HG02970 (cell line): ENCODE results near the gene GALNT5.
"Not testable (repeated sequence)": the region's sequence is repeated elsewhere in the genome, so short reads cannot be mapped to it uniquely, and the experiment has no call there.

ENCODE experiments used
- ATAC-seq: cut with Tn5 transposase; IDR thresholded peaks from one replicate; pipeline ENCODE4 v1.9.1; 2021; ENCODE audit warnings: mild to moderate bottlenecking, moderate library complexity, moderate number of reproducible peaks; ENCODE audit not compliant: unreplicated experiment, low FRiP score

The GALNT5 gene

DNA sequence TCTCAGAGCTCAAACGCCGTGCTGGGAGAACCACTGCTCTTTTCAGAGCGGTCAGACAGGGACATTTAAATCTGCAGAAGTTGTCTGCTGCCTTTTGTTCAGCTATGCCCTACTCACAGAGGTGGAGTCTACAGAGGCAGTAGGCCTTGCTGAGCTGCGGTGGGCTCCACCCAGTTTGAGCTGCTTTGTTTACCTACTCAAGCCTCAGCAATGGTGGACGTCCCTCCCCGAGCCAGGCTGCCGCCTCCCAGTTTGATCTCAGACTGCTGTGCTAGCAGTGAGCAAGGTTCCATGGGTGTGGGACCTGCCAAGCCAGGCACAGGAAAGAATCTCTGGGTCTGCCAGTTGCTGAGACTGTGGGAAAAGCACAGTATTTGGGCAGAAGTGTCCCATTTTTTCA, 21.8 kb downstream of the GALNT5 start:
- ATAC-seq = not testable (repeated sequence)

DNA sequence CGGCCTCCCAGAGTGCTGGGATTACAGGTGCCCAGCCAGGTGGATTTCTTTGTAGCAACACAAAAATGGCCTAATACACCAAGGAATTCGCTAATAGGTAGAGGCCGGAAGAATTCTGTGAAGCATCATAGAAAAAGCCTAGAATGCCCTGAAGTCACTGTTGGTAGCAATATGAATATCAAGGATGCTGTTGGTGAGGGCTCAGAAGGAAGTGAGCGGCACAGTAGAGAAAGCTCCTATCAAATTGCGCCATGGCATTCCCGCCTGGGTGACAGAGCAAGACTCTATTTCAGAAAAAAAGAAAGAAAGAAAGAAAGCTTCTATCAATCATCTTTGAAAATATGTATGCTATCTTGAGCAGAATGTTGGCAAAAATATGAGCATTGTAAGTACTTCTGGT, 23.8 kb downstream of the GALNT5 start:
- no peak for ATAC-seq

- ATAC-seq = no peak
Measured at GRCh38 chr2:157283468-157283867, 26.0 kb downstream of the GALNT5 start.

DNA sequence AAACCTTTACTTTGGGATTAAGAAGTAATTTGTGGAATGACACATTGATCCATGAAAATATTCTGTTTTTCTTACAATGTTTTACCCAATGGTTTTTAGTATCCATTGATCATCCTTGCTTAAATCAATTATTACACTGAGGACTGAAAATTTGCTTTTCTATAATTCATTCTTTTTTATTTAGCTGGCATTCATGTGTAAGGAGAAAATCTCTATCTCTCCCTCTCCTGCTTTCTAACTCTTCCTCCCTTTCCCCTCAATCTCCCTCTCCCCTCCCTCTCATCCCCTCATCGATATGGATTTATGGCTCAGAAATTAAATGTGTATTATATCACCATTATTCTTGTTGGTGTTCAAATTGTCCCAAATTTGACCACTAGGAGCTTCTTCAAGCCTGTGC, 29.7 kb downstream of the GALNT5 start:
- ATAC-seq = no peak

DNA sequence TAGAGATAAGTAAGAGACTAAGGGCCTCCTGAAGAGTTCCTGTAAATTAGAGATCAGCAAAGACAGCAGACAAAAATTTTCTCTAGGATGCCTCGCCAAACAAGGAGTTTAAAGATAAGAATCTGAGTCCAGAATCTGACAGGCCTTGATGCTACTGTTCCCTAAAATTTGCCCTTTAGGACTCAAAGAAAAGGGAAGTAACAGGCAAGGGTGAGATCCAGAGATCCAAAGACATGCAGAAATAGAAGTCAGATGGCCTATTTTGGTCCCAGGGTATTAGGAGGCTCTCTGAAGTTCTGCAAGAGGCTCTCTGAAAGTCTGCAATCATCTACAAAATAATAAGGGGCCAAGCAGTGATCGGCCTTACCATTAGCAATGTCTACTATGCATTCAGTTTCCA, 33.0 kb downstream of the GALNT5 start:
- ATAC-seq = no peak

DNA sequence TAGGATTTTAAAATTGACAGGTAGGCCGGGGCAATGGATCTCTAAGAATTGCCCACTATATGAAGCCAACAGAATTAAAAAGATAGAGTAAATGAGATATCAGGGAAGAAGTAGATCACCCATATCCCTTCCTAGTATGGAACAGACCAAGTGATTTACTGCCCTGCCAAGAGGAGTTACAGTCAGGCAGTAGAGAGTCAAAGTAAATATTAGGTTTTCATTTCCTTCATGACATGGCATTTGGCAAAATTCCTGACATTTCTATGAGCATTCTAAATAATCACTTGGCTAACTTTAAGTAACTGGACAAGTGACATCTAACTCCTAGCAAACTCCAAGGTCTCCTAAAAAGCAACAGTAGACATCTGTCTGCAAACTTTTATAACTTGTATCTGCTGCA, 33.5 kb downstream of the GALNT5 start:
- ATAC-seq = no peak

GRCh38 chr2:157292853-157293252, 35.3 kb downstream of the GALNT5 start:
- no peak for ATAC-seq

- no peak for ATAC-seq
Measured at GRCh38 chr2:157296490-157296889, 39.0 kb downstream of the GALNT5 start.

DNA sequence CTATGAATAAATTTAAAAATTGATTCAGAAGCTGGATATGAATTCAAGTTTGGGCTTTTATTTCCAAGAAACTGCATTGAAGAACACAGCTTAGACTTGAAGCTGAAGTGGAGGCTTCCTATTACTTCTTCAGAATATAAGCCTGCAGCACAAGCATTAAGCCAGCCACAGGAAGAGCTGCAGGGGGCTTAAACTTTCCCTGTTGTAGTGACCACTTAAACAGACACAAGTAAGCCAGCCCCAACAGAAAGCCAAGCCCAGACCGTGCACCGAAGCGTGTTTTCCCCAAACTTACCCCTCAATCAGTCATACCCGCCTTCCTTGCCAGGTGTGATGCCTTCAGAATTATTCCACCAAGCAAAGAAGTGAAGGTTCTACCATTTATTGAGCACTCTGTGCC, 39.5 kb downstream of the GALNT5 start:
- ATAC-seq = no peak

- no peak for ATAC-seq
Measured at GRCh38 chr2:157301307-157301706, 43.8 kb downstream of the GALNT5 start.

GRCh38 chr2:157302492-157303099, 45.1 kb downstream of the GALNT5 start:
- ATAC-seq = peak; percentile 70

DNA sequence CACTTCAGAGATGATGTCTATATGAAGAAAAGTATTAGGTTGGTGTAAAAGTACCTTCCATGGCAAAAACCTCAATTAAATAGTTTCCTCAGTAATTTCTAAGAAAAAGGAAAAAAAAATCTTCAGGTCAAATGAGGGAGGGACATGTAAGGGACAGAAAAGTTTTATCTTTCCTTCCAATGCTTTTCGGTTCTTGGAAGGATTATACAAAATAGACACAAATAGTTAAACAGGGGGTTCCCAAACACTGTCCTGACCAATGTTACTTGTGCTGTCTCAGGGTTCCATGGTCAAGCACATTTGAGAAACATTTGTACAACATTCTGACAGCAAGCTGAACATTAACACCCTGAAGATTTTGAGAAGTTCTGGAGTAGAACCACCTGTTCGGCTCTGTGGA, 46.1 kb downstream of the GALNT5 start:
- ATAC-seq = no peak

DNA sequence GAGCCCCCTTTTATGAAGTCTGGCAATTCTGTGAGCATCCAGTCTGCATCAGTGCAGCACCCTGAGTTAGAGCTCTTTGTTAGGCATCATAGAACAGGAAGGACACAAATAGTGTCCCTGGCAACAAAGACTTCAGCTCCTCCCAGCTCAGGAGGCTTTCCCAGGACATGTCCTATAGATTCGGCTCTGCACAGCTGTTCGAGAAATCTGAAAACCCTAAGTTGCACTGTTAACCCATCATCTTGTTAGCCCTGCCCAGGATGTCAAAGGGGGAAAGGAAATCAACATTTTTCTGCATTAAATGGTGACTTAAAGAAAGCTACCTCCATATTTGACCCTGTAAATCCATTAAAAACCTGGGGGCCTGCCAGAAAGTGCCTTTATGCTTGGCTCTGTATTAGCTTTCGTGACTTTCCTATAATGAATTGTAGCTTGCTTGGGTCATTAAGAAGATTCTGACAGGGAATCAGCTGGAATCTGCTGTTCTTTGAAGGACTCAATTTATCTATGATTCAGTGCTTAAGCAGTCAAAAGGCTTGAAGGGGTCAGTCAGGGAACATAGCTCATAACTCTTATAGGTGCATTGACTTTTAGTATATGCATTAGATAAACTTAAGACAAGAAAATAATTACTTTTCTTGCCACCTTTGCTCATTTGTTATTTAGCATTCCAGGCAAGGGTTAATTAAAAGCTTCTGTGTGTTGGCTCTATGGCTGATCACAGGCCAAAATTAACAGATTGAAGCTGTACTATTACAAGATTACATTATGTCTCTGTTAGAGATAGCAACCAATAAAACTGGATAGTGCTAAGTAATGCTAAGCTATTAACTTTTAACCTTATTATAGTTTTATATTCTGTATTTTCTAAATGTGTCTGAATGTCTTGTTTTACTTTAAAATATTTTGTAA, 47.6 kb downstream of the GALNT5 start:
- ATAC-seq = no peak

- ATAC-seq = no peak
Measured at GRCh38 chr2:157305723-157306110, 48.2 kb downstream of the GALNT5 start.

GRCh38 chr2:157307021-157307420, 49.5 kb downstream of the GALNT5 start:
- ATAC-seq = no peak

DNA sequence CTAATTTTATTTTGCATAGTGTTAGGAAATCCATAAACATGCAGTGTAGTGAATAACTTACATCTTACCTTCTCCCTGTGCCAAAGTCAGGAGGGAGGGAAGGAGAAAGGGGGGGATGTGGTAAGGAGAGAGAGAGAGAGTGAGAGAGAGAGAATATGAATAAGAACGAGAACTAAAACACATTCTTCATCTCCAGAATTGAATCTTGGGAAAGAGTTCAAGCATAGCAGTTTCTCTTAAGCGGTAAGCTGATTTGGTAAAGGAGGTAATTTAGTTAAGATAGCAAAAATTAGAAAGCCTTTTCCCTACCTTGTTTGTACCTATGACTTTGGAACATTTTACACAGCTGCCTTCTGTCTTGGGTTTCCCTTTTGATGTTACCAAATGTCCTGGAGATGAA, 52.4 kb downstream of the GALNT5 start:
- ATAC-seq = no peak

DNA sequence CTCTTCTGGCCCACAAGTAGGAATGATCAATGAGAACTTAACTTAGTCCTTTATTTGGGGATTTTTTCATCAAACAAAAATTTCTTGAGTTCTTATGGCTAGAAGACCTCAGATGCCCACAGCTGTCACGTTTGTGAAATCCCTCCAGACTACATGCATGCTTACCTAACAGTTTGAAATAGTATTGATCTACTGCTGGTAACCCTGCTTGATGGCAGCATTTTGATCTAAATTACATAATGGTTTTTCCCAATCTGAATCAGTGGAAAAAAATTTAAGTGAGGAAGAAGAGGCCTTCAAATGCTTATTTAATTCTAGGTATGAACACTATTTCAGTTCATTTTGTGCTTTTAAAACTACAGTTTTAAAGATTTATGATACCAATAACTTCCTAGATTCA, 54.2 kb downstream of the GALNT5 start:
- no peak for ATAC-seq

GRCh38 chr2:157312866-157313486, 55.5 kb downstream of the GALNT5 start:
- no peak for ATAC-seq

DNA sequence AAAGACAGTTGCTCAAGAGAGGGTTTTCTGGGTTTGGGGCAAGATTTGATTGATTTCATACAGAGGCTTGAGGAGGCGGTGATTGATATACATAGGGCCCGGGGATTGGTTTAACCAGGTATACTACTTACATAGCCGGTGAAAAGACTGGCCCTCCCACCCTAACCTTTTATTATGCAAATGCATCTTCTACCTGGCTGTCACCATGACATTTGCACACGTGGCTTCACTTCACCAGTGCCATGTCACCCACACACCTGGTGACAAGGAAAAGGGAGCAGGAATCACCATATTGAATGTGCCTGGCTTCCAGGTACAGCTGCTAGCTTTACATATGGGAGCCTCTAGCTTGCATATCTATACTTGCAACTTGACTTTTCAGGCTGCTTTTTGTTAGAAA, 58.4 kb downstream of the GALNT5 start:
- ATAC-seq = no peak

GRCh38 chr2:157318884-157319283, 61.4 kb downstream of the GALNT5 start:
- no peak for ATAC-seq

GRCh38 chr2:157319795-157320194, 62.3 kb downstream of the GALNT5 start:
- no peak for ATAC-seq

DNA sequence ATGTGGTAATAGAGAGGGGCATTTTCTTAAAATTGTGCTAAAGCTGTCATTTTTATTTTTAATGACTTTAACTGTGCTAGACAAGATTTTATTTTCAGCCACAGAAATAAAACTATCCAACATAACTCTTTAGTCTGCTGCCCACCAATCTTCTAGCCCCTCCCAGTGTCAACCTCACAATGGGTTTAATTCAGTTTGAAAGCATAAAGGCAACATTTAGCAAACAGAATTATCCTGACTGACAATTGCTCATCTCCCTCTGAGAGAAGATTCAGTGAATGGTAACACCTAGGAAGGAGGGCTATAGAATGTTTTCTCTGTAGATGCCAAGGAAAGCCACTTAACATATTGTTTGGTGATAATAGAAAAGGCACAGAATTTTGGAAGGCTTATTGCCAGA, 62.9 kb downstream of the GALNT5 start:
- no peak for ATAC-seq
